Measurements from ENCODE around the gene SEMA5A. TPM values are rescaled to one million over a fixed set of nuclear protein-coding genes. Genes with fewer than 3 reads are reported as not detected.

Gene SEMA5A
- total RNA-seq, 1 donor from 2014 or later, result 5.4 TPM

GRCh38 chr5:9148242-9148641, 397.6 kb downstream of the SEMA5A start:
- DNase-seq (ENCODE audit: extremely low read depth, low read depth, low spot score), result no peak

- DNase-seq (ENCODE audit: extremely low read depth, low read depth, low spot score), result no peak
Observed at GRCh38 chr5:9140711-9141110, 405.2 kb downstream of the SEMA5A start.

- no peak for DNase-seq (ENCODE audit: extremely low read depth, low read depth, low spot score)
Observed at GRCh38 chr5:9140202-9140601, 405.7 kb downstream of the SEMA5A start.

GRCh38 chr5:9139344-9139743, 406.5 kb downstream of the SEMA5A start:
- no peak for DNase-seq (ENCODE audit: extremely low read depth, low read depth, low spot score)

- DNase-seq (ENCODE audit: extremely low read depth, low read depth, low spot score), result no peak
Observed at GRCh38 chr5:9128136-9128535, 417.7 kb downstream of the SEMA5A start.

- no peak for DNase-seq (ENCODE audit: extremely low read depth, low read depth, low spot score)
Observed at GRCh38 chr5:9126490-9126889, 419.4 kb downstream of the SEMA5A start.

GRCh38 chr5:9125852-9126251, 420.0 kb downstream of the SEMA5A start:
- no peak for DNase-seq (ENCODE audit: extremely low read depth, low read depth, low spot score)

- no peak for DNase-seq (ENCODE audit: extremely low read depth, low read depth, low spot score)
Observed at GRCh38 chr5:9124838-9125237, 421.0 kb downstream of the SEMA5A start.

- DNase-seq (ENCODE audit: extremely low read depth, low read depth, low spot score), result no peak
Observed at GRCh38 chr5:9124071-9124470, 421.8 kb downstream of the SEMA5A start.

GRCh38 chr5:9122528-9122927, 423.3 kb downstream of the SEMA5A start:
- DNase-seq (ENCODE audit: extremely low read depth, low read depth, low spot score), result no peak

- DNase-seq (ENCODE audit: extremely low read depth, low read depth, low spot score), result no peak
Observed at GRCh38 chr5:9121597-9121996, 424.3 kb downstream of the SEMA5A start.

- DNase-seq (ENCODE audit: extremely low read depth, low read depth, low spot score), result no peak
Observed at GRCh38 chr5:9118852-9119251, 427.0 kb downstream of the SEMA5A start.

- no peak for DNase-seq (ENCODE audit: extremely low read depth, low read depth, low spot score)
Observed at GRCh38 chr5:9115093-9115492, 430.8 kb downstream of the SEMA5A start.

GRCh38 chr5:9112520-9113291, 433.2 kb downstream of the SEMA5A start:
- DNase-seq (ENCODE audit: extremely low read depth, low read depth, low spot score), result no peak

- no peak for DNase-seq (ENCODE audit: extremely low read depth, low read depth, low spot score)
Observed at GRCh38 chr5:9108162-9108561, 437.7 kb downstream of the SEMA5A start.

- no peak for DNase-seq (ENCODE audit: extremely low read depth, low read depth, low spot score)
Observed at GRCh38 chr5:9105851-9106250, 440.0 kb downstream of the SEMA5A start.

GRCh38 chr5:9104571-9105339, 441.1 kb downstream of the SEMA5A start:
- DNase-seq (ENCODE audit: extremely low read depth, low read depth, low spot score), result no peak

GRCh38 chr5:9103290-9103689, 442.6 kb downstream of the SEMA5A start:
- no peak for DNase-seq (ENCODE audit: extremely low read depth, low read depth, low spot score)

- no peak for DNase-seq (ENCODE audit: extremely low read depth, low read depth, low spot score)
Observed at GRCh38 chr5:9099689-9100088, 446.2 kb downstream of the SEMA5A start.

GRCh38 chr5:9098990-9099389, 446.9 kb downstream of the SEMA5A start:
- DNase-seq (ENCODE audit: extremely low read depth, low read depth, low spot score), result no peak

- DNase-seq (ENCODE audit: extremely low read depth, low read depth, low spot score), result no peak
Observed at GRCh38 chr5:9094582-9094981, 451.3 kb downstream of the SEMA5A start.

Measured in glomerular endothelial cell (primary cell).